Measurements from ENCODE around the gene PTPRN2.

PTPRN2 gene

GRCh38 chr7:158314394-158314793 lies 273.2 kb downstream of the PTPRN2 start:
- Histone ChIP-seq H3K4me1 (no peaks in the 10 kb centered on the region), H3K4me3 (ENCODE audit: low read depth, low read length) (no peak overlapping the region), H3K9ac (no peak overlapping the region), H3K27ac (no peak overlapping the region), H3K27me3 (ENCODE audit: control insufficient read depth, insufficient read depth, low read length) (no peaks in the 10 kb centered on the region), H3K4me2 (ENCODE audit: low read length) (no peak overlapping the region), H3K36me3 (ENCODE audit: control insufficient read depth, insufficient read depth, low read length) (no peaks in the 10 kb centered on the region), H2AFZ (no peak overlapping the region), H3K79me2 (no peaks in the 10 kb centered on the region), H3K9me3 (ENCODE audit: control insufficient read depth, low read length) (no peaks in the 10 kb centered on the region)
- no peak for TF ChIP-seq CTCF (IDR thresholded peaks at IDR 0.05)

- H3K4me2 ChIP-seq (ENCODE audit: low read length) = no peak overlapping the region
- no peaks in the 10 kb centered on the region for H3K27me3 ChIP-seq (ENCODE audit: control insufficient read depth, insufficient read depth, low read length)
- H3K4me3 ChIP-seq (ENCODE audit: low read depth, low read length) = no peak overlapping the region
- no peak for TF ChIP-seq CTCF (IDR thresholded peaks at IDR 0.05)
- no peak overlapping the region for H2AFZ ChIP-seq
- no peak overlapping the region for H3K27ac ChIP-seq
- no peaks in the 10 kb centered on the region for H3K36me3 ChIP-seq (ENCODE audit: control insufficient read depth, insufficient read depth, low read length)
- no peaks in the 10 kb centered on the region for H3K4me1 ChIP-seq
- H3K79me2 ChIP-seq = no peaks in the 10 kb centered on the region
- no peak overlapping the region for H3K9ac ChIP-seq
- no peaks in the 10 kb centered on the region for H3K9me3 ChIP-seq (ENCODE audit: control insufficient read depth, low read length)
These were observed 273.7 kb downstream of the PTPRN2 start for GRCh38 chr7:158313931-158314330.

- Histone ChIP-seq H3K36me3 (ENCODE audit: control insufficient read depth, insufficient read depth, low read length) (no peaks in the 10 kb centered on the region), H3K4me3 (ENCODE audit: low read depth, low read length) (no peak overlapping the region), H3K4me2 (ENCODE audit: low read length) (no peak overlapping the region), H3K27me3 (ENCODE audit: control insufficient read depth, insufficient read depth, low read length) (no peaks in the 10 kb centered on the region), H3K9ac (no peak overlapping the region), H3K27ac (no peak overlapping the region), H2AFZ (no peak overlapping the region), H3K4me1 (no peaks in the 10 kb centered on the region), H3K79me2 (no peaks in the 10 kb centered on the region), H3K9me3 (ENCODE audit: control insufficient read depth, low read length) (no peaks in the 10 kb centered on the region)
- TF ChIP-seq CTCF (IDR thresholded peaks at IDR 0.05) = no peak
These were observed 274.8 kb downstream of the PTPRN2 start for GRCh38 chr7:158312789-158313188.

GRCh38 chr7:158311791-158312190 lies 275.8 kb downstream of the PTPRN2 start:
- Histone ChIP-seq H3K79me2 (no peaks in the 10 kb centered on the region), H3K9ac (no peak overlapping the region), H3K4me2 (ENCODE audit: low read length) (no peak overlapping the region), H2AFZ (no peak overlapping the region), H3K4me1 (no peaks in the 10 kb centered on the region), H3K4me3 (ENCODE audit: low read depth, low read length) (no peak overlapping the region), H3K9me3 (ENCODE audit: control insufficient read depth, low read length) (no peaks in the 10 kb centered on the region), H3K27me3 (ENCODE audit: control insufficient read depth, insufficient read depth, low read length) (no peaks in the 10 kb centered on the region), H3K27ac (no peak overlapping the region), H3K36me3 (ENCODE audit: control insufficient read depth, insufficient read depth, low read length) (no peaks in the 10 kb centered on the region)
- no peak for TF ChIP-seq CTCF (IDR thresholded peaks at IDR 0.05)

- Histone ChIP-seq H3K4me2 (ENCODE audit: low read length) (no peak overlapping the region), H3K4me1 (no peaks in the 10 kb centered on the region), H3K79me2 (no peaks in the 10 kb centered on the region), H2AFZ (no peak overlapping the region), H3K27ac (no peak overlapping the region), H3K36me3 (ENCODE audit: control insufficient read depth, insufficient read depth, low read length) (no peaks in the 10 kb centered on the region), H3K27me3 (ENCODE audit: control insufficient read depth, insufficient read depth, low read length) (no peaks in the 10 kb centered on the region), H3K9me3 (ENCODE audit: control insufficient read depth, low read length) (no peaks in the 10 kb centered on the region), H3K9ac (no peak overlapping the region), H3K4me3 (ENCODE audit: low read depth, low read length) (no peak overlapping the region)
- TF ChIP-seq CTCF (IDR thresholded peaks at IDR 0.05) = no peak
These were observed 276.5 kb downstream of the PTPRN2 start for GRCh38 chr7:158310924-158311666.

Measured in parathyroid adenoma (tissue), 2 donors.